GM10266 (cell line): Measurements from ENCODE around the gene CYFIP2.

Experiments
- DNase-seq: peaks from one replicate; pipeline ENCODE4 v3.0.0; 2012; ENCODE audit errors: extremely low spot score
- CTCF ChIP-seq: IDR thresholded peaks from 2 replicates; pipeline ENCODE4 v1.5.1; 2012; ENCODE audit warnings: mild to moderate bottlenecking, low read depth; ENCODE audit not compliant: control insufficient read depth, insufficient read depth; ENCODE audit errors: missing control alignments

The CYFIP2 gene

GRCh38 chr5:157370967-157371366 is 105.0 kb downstream of the CYFIP2 start:
- no peak for DNase-seq
- no peak for TF ChIP-seq CTCF

GRCh38 chr5:157371655-157372471 is 105.9 kb downstream of the CYFIP2 start:
- DNase-seq: no peak
- TF ChIP-seq CTCF: no peak

GRCh38 chr5:157372472-157372822 is 106.5 kb downstream of the CYFIP2 start:
- no peak for DNase-seq
- no peak for TF ChIP-seq CTCF

GRCh38 chr5:157378509-157378908 is 112.6 kb downstream of the CYFIP2 start:
- DNase-seq: no peak
- TF ChIP-seq CTCF: no peak

- TF ChIP-seq CTCF: no peak
- no peak for DNase-seq
Observed at GRCh38 chr5:157379983-157380382, 114.1 kb downstream of the CYFIP2 start.

- no peak for TF ChIP-seq CTCF
- DNase-seq: no peak
Observed at GRCh38 chr5:157381746-157382145, 115.8 kb downstream of the CYFIP2 start.

- no peak for TF ChIP-seq CTCF
Observed at GRCh38 chr5:157382996-157383800, 117.3 kb downstream of the CYFIP2 start.

More at GRCh38 chr5:157382996-157383800, 117.3 kb downstream of the CYFIP2 start:
- no peak for DNase-seq
